Medulla oblongata (tissue), 1 donor: ENCODE measurements around the gene NUP205.

Experiments
- DNase-seq: peaks from one replicate; pipeline ENCODE4 v3.0.0-alpha.2; 2015; ENCODE audit errors: extremely low spot score

NUP205 gene

DNA sequence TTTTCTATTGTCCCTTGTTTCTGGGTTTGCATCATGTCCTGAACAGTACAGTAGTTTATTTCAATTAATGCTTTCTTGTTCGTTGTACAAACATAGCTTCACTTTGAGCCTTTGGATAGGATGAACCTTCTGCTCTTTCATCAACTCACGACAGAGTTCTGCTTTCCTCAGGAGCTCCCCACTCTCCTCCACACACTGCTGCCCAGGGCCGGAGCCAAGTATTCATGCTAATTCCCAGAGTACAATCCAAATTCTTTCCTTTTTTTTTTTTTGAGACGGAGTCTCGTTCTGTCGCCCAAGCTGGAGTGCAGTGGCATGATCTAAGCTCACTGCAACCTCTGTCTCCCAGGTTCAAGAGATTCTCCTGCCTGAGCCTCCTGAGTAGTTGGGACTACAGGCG is 7.5 kb upstream of the NUP205 start:
- no peak for DNase-seq

DNA sequence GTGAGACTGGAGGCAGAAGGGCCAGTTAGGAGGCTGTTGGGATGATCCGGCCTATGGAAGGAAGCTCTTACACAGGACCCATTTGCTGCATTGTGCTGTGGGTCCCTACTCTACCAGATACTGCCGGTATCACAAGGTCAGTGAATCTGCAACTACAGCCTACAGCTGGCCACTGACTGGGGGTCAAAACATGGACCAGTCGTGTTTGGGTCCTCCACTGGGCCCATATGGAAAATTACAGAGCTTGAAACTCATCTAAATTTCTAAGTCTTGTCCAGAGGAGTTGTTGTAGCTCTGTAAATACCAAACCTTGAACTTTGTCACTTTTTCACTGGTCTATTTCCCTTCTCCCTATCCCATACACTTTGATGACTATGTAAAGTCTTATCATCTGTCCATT is 5.6 kb upstream of the NUP205 start:
- no peak for DNase-seq

- DNase-seq, result no peak
Measured at GRCh38 chr7:135553346-135553745, 4.4 kb upstream of the NUP205 start.

- DNase-seq, result peak; percentile 85
Measured at GRCh38 chr7:135558337-135558767, 635 bp downstream of the NUP205 start.

DNA sequence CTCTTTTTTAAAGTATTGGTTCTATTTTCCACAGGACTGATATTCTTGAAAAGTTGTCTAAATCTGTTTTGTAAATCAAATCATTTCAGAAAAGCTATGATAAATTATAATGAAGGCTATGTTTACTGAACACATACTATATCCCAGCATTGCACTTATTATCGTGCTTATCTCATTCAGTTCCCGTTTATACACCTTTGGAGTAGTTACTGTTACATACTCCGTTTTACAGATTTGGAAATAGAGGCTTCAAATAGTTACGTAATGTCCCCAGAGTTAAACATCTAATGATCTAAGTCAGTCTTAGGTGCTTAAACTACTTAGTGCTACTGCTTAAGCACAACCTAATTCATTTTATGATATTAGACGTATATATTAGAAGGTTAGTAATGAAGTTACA is 1.2 kb downstream of the NUP205 start:
- DNase-seq, result no peak

- DNase-seq, result no peak
Measured at GRCh38 chr7:135560631-135561030, 2.9 kb downstream of the NUP205 start.

DNA sequence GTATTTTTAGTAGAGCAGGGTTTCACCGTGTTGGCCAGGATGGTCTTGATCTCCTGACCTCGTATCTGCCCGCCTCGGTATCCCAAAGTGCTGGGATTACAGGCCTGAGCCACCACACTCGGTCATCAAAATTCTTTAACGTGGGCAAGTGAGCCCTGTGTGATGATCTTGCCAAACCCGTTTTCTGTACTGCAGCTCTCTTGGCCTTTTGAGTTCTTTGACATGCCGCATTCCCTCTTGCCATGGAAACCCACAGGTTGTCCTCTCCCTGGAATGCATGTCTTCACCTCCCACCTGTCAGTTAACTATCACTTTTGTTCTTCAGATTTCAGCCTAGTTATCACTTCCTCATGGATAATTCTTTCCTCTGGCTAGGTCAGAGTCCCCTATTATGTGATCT is 5.0 kb downstream of the NUP205 start:
- DNase-seq, result no peak

GRCh38 chr7:135571834-135572233 is 14.1 kb downstream of the NUP205 start:
- DNase-seq, result no peak

- DNase-seq, result no peak
Measured at GRCh38 chr7:135573541-135573940, 15.8 kb downstream of the NUP205 start.

DNA sequence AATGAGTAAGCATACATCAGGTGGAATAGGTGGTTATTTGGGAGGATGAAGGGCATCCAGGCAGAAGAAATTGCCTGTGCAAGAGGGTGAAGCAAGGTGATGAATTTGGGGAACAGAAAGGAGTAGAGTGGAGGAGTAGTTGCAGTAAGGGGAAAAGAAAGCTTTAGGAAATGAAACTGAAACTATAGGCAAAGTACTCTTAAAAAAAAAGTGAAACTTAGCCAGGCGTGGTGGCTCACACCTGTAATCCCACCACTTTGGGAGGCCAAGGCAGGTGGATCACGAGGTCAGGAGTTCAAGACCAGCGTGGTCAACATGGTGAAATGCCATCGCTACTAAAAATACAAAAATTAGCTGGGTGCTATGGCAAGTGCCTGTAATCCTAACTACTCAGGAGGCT is 17.6 kb downstream of the NUP205 start:
- no peak for DNase-seq

GRCh38 chr7:135578569-135578968 is 20.9 kb downstream of the NUP205 start:
- no peak for DNase-seq

DNA sequence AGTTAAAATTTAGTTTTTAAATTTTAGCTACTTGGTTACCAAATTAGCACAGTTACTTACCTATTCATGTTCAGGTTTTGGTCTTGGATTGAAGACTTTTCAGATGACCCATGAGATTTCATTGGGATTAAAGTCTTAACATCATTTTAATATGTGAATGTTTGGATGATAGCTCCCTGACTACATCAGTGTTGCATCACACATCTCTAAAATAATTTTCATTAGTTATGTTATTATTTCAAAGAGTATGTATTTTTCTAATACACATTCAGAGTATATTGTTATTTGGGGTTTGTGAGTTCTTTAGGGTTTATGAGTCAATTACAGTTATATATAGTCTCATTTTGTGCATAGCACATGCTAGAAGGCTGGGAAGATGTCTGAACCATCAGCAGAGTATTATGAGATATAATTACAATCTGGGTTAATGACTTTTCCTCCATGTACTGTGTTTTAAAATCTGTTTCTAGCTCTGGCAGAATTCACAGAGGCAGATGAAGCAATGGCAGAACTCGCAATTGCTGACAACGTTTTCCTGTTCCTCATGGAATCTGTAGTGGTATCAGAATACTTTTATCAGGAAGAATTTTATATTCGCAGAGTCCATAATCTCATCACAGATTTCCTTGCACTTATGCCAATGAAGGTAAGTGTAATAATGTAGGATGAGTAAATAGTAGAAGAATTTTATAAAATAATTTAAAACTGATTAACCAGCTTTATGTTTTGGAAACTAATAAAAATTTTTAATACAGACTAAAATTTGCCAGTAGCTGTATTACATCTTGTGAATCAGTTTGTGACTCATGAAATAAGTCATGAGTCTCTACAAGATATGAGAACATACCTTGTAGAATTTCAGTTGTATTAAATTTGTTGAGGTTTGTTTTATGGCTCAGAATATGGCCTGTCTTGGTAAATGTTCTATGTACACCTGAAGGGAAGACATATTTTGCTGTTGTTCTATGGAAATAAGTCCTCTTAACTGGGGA is 26.9 kb downstream of the NUP205 start:
- no peak for DNase-seq

- DNase-seq, result no peak
Measured at GRCh38 chr7:135597181-135597925, 39.6 kb downstream of the NUP205 start.

DNA sequence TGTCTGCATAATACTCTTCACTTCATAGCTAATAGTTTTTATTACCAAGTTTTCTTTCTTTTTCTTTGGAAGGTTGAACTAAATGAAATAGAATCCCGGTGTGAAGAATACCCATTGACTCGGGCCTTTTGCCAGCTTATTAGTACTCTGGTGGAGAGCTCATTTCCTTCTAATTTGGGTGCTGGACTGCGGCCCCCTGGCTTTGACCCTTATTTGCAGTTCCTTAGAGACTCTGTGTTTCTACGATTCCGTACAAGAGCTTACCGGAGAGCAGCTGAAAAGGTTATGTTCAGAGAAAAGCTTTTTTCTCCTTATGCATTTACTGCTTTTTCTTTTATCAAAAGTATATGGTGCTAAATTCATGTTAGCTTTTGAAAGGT is 40.2 kb downstream of the NUP205 start:
- DNase-seq, result peak; percentile 75

DNA sequence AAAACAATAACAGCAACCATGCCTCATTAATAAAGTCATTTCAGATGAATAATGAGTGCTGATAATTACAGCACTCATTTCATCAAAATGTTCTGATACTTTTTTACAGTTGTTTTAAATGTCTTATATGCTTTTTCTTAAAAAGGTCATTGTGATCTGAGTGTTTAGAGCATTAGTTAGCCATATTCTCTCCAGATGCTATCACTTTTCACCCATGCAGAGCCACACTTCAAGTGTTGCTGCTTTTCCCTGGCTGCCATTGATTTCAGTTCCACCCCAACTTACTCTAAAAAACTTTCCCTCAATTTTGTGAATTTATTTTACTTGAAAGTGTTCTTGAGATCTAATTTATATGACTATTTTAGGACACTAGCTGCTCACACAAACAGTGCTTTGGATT is 41.8 kb downstream of the NUP205 start:
- no peak for DNase-seq

GRCh38 chr7:135600226-135600625 is 42.5 kb downstream of the NUP205 start:
- DNase-seq, result no peak

DNA sequence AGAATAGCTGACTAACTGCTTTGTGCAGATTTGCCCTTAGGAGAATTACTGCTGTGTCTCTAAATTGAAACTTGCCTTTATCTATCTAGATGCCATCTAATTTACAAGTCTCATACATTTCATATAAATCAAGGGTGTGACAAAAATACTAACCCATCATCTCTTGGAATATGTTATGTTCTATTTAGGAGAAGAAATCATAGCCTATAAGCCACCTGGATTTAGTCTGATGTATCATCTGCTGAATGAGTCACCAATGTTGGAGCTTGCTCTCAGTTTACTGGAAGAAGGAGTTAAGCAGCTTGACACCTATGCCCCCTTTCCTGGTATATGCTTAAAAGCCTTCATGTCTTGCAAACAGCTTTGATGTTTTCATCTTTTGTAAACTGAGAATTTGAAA is 43.5 kb downstream of the NUP205 start:
- DNase-seq, result no peak

- peak; percentile 54 for DNase-seq
Measured at GRCh38 chr7:135602304-135602703, 44.6 kb downstream of the NUP205 start.

GRCh38 chr7:135616136-135616535 is 58.4 kb downstream of the NUP205 start:
- DNase-seq, result no peak

DNA sequence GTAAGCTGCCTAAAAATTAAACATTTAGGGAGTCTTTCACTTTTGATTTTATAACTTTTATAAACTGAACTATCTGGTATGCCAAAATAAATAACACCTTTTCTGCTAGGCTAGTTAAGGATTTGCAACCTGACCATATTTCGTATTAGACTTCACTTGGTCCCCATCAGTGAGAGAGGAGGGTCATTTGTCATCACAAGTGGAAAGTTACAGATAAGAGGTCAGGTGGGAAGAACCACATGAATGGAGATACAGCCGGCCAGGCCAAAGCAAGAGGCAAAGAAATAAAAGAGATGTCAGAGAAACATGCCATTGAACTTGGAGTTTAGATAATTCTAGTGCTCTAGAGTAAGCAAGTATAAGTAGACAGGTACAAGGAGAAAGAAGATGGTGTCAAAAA is 60.1 kb downstream of the NUP205 start:
- no peak for DNase-seq

DNA sequence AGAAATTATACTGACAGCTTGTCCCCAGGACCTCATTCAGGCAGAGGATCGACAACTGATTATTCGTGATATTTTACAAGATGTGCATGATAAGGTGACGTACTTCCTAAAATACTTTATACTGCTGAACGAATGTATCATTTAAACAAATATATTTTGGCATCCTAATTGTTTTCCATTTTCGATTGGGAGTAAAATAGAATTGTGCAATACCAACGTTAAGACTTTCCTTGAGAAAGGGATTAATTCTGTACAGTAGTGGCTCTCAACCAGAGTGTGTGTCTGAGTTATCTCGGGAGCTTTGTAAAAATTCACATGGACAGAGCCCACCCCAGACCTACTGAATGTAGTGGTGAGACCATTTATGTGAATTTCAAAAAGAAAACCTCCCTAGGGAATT is 60.8 kb downstream of the NUP205 start:
- DNase-seq, result no peak

- DNase-seq, result no peak
Measured at GRCh38 chr7:135620447-135620846, 62.7 kb downstream of the NUP205 start.
